Hematopoietic multipotent progenitor cell treated with erythropoietin and hydrocortisone succinate and interleukin-3 and kit ligand, for 8 days (in vitro differentiated cells): ENCODE results near the gene TRAPPC13.

Experiments
- DNase-seq: peaks from one replicate; pipeline ENCODE4 v3.0.0-alpha.2; 2015

Gene TRAPPC13

GRCh38 chr5:65693121-65693520, 68.3 kb downstream of the TRAPPC13 start:
- DNase-seq: no peak

- no peak for DNase-seq
Observed at GRCh38 chr5:65695162-65695755, 70.4 kb downstream of the TRAPPC13 start.

- no peak for DNase-seq
Observed at GRCh38 chr5:65695896-65696295, 71.1 kb downstream of the TRAPPC13 start.

GRCh38 chr5:65696892-65697291, 72.1 kb downstream of the TRAPPC13 start:
- DNase-seq: no peak

- DNase-seq: no peak
Observed at GRCh38 chr5:65699338-65699737, 74.5 kb downstream of the TRAPPC13 start.

GRCh38 chr5:65702036-65702435, 77.2 kb downstream of the TRAPPC13 start:
- no peak for DNase-seq

- no peak for DNase-seq
Observed at GRCh38 chr5:65704621-65705239, 79.9 kb downstream of the TRAPPC13 start.

GRCh38 chr5:65707663-65708062, 82.8 kb downstream of the TRAPPC13 start:
- DNase-seq: no peak

GRCh38 chr5:65708145-65708544, 83.3 kb downstream of the TRAPPC13 start:
- no peak for DNase-seq
